Testis (tissue), 2 donors: Measurements from ENCODE around the gene TRIO.

Experiments
- POLR2A ChIP-seq: fragments of 450-650 bp; IDR thresholded peaks from one replicate; pipeline ENCODE4 v1.6.1; 2017; ENCODE audit warnings: antibody characterized with exemption, mild to moderate bottlenecking, moderate library complexity
- TF ChIP-seq, protein P1 (sequence below), 3 experiments: fragments of 450-650 bp in 2 of 3; fragments of 200-600 bp in 1 of 3; sonication (generic) in 1 of 3; IDR thresholded peaks; one replicate each; pipeline ENCODE4 v1.5.1; 2016 to 2019; ENCODE audit warnings: antibody characterized with exemption in 3 of 3, mild to moderate bottlenecking in 2 of 3, moderate library complexity in 1 of 3

DNA sequence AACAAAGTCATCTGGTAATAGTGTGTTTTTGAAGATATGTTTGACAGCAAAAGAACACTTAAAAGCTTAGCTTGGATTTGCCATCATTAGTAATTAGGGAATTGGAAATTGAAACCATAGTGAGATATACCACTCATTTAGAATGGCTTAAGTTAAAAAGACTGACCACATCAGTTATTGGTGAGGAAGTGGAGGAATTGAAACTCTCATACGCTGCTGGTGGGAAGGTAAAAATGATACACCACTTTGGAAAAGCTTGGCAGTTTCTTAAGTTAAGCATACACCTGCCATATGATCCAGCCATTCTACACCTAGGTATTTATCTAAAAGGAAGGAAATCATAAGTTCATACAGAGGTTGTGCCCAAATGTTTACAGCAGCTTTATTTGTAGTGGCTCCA is 213.2 kb downstream of the TRIO start:
- TF ChIP-seq, protein P1, sequence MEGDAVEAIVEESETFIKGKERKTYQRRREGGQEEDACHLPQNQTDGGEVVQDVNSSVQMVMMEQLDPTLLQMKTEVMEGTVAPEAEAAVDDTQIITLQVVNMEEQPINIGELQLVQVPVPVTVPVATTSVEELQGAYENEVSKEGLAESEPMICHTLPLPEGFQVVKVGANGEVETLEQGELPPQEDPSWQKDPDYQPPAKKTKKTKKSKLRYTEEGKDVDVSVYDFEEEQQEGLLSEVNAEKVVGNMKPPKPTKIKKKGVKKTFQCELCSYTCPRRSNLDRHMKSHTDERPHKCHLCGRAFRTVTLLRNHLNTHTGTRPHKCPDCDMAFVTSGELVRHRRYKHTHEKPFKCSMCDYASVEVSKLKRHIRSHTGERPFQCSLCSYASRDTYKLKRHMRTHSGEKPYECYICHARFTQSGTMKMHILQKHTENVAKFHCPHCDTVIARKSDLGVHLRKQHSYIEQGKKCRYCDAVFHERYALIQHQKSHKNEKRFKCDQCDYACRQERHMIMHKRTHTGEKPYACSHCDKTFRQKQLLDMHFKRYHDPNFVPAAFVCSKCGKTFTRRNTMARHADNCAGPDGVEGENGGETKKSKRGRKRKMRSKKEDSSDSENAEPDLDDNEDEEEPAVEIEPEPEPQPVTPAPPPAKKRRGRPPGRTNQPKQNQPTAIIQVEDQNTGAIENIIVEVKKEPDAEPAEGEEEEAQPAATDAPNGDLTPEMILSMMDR (IDR thresholded peaks at IDR 0.05): no peak
- TF ChIP-seq POLR2A: no peak
